Keratinocyte (primary cell): Measurements from ENCODE around the gene ECI1. TPM values are rescaled to one million over a fixed set of nuclear protein-coding genes. Genes with fewer than 3 reads are reported as not detected.

Experiments used
- DNase-seq: peaks from one replicate; pipeline ENCODE4 v3.0.0-alpha.2; 2011; ENCODE audit warnings: low read depth, missing footprints, low spot score
- FAIRE-seq: peaks from 2 replicates; lab custom pipeline; 2011; peaks lifted over from hg19 to GRCh38; lab: Jason Lieb, UNC
- H2AFZ ChIP-seq: 2 replicates; pipeline ENCODE4 v1.6.0; 2012; ENCODE audit warnings: low read length, control low read depth, inconsistent platforms; ENCODE audit not compliant: control insufficient read depth
- H3K27ac ChIP-seq: 2 replicates; pipeline ENCODE4 v1.5.1; 2011; ENCODE audit warnings: low read length; ENCODE audit not compliant: control insufficient read depth, insufficient read depth
- H3K27me3 ChIP-seq: 3 replicates; pipeline ENCODE4 v1.6.0; 2011; ENCODE audit warnings: low read length; ENCODE audit not compliant: control insufficient read depth, insufficient read depth; ENCODE audit errors: extremely low read depth
- H3K36me3 ChIP-seq, 2 experiments: 2 replicates in 1 of 2; 3 replicates in 1 of 2; pipeline ENCODE4 v1.5.1; 2011; ENCODE audit warnings: low read length in 2 of 2, mild to moderate bottlenecking in 1 of 2; ENCODE audit not compliant: control insufficient read depth in 2 of 2, insufficient read depth in 2 of 2; ENCODE audit errors: extremely low read depth in 1 of 2
- H3K4me1 ChIP-seq: 3 replicates; pipeline ENCODE4 v1.5.1; 2011; ENCODE audit warnings: low read length; ENCODE audit not compliant: control insufficient read depth, insufficient read depth; ENCODE audit errors: extremely low read depth
- H3K4me2 ChIP-seq: 3 replicates; pipeline ENCODE4 v1.6.0; 2011; ENCODE audit warnings: low read depth, low read length; ENCODE audit not compliant: control insufficient read depth, insufficient read depth; ENCODE audit errors: extremely low read depth
- H3K4me3 ChIP-seq, 3 experiments: fragments of 200-600 bp in 1 of 3; sonication (generic) in 1 of 3; 2 replicates in 2 of 3; 3 replicates in 1 of 3; pipeline ENCODE4 v1.5.1; 2011 to 2016; ENCODE audit warnings: low read length in 3 of 3, mild to moderate bottlenecking in 3 of 3, control low read depth in 2 of 3, inconsistent platforms in 1 of 3, low read depth in 1 of 3, mixed read lengths in 1 of 3, mixed run types in 1 of 3, moderate library complexity in 1 of 3; ENCODE audit not compliant: control insufficient read depth in 2 of 3, insufficient read depth in 2 of 3; ENCODE audit errors: extremely low read depth in 1 of 3
- H3K79me2 ChIP-seq: 2 replicates; pipeline ENCODE4 v1.6.0; 2012; ENCODE audit warnings: low read length; ENCODE audit not compliant: control insufficient read depth, insufficient read depth
- H3K9ac ChIP-seq: 3 replicates; pipeline ENCODE4 v1.6.0; 2011; ENCODE audit warnings: low read length; ENCODE audit not compliant: control insufficient read depth, insufficient read depth; ENCODE audit errors: extremely low read depth
- H3K9me1 ChIP-seq: 3 replicates; pipeline ENCODE4 v1.6.0; 2011; ENCODE audit warnings: low read length; ENCODE audit not compliant: control insufficient read depth, insufficient read depth; ENCODE audit errors: extremely low read depth
- H3K9me3 ChIP-seq: 2 replicates; pipeline ENCODE4 v1.5.1; 2012; ENCODE audit warnings: low read depth, low read length; ENCODE audit not compliant: control insufficient read depth
- H4K20me1 ChIP-seq: 3 replicates; pipeline ENCODE4 v1.6.0; 2011; ENCODE audit warnings: low read length; ENCODE audit not compliant: control insufficient read depth, insufficient read depth; ENCODE audit errors: extremely low read depth
- EZH2 ChIP-seq: IDR thresholded peaks from one replicate; pipeline ENCODE4 v1.6.1; 2012; ENCODE audit warnings: inconsistent platforms, mild to moderate bottlenecking, low read length, moderate library complexity
- dilution Hi-C: fragments of 300-500 bp; cut with MboI; formaldehyde crosslinking; loops from one replicate; pipeline ENCODE4 v1.7.0; 2020; ENCODE audit warnings: low sequenced_read_pairs; ENCODE audit not compliant: extremely low pct_ligation_motif_present
- polyA plus RNA-seq, 5 experiments: library from polyadenylated mRNA; depleted of rRNA in 3 of 5; stranded (reverse) in 3 of 5; stranded (forward) in 1 of 5; unstranded in 1 of 5; fragments of >200 nt; gene quantifications; 1 replicate in 1 of 5; 2 replicates in 3 of 5; 3 replicates in 1 of 5; pipeline versions ENCODE4 v1.2.1 to v1.2.3, GENCODE V29; 2011 to 2012; ENCODE audit warnings: missing spikeins in 2 of 5, low read depth in 1 of 5, low replicate concordance in 1 of 5
- TF ChIP-seq, protein P1 (sequence below), 3 experiments: IDR thresholded peaks in 1 of 3; conservative IDR thresholded peaks in 1 of 3; optimal IDR thresholded peaks in 1 of 3; 2 replicates in 2 of 3; 3 replicates in 1 of 3; pipeline versions ENCODE3 to v1.5.1; 2011; ENCODE audit warnings: low read length in 3 of 3, mild to moderate bottlenecking in 3 of 3, moderate library complexity in 2 of 3, control low read depth in 1 of 3, inconsistent platforms in 1 of 3; ENCODE audit not compliant: insufficient read depth in 2 of 3; ENCODE audit errors: extremely low read depth in 1 of 3

Gene ECI1
- polyA plus RNA-seq, 1 donor (not counting 4 experiments of a cell fraction or from before 2014, with no cell fraction given): 19.7 TPM

DNA sequence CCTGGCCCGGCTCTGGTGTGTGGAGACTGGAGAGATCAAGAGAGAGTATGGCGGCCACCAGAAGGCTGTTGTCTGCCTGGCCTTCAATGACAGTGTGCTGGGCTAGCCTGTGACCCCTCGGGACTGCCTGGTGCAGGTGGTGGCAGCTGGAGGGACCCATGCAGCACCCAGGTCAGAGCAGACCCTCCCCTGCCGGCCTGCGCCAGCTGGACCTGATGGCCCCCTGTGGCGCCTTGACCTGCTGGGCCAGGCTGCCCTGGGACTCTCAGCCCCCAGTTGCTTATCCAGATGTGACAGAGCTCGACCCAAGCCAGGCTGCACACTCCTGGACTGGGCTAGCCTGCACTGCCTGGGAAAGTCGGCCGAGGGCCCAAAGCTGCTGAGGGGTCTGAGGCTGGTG, 42.6 kb downstream of the ECI1 start:
- no peak for FAIRE-seq
- no peak overlapping the region for H3K9ac ChIP-seq
- peaks cover 12 to 26% of the 10 kb centered on the region in 2 experiments for H3K36me3 ChIP-seq

GRCh38 chr16:2208308-2208707, 43.1 kb downstream of the ECI1 start:
- Histone ChIP-seq H3K4me2 (no peak overlapping the region), H3K27ac (no peak overlapping the region), H3K9me3 (no peaks in the 10 kb centered on the region), H2AFZ (no peak overlapping the region), H3K79me2 (peaks cover 14% of the 10 kb centered on the region), H3K9me1 (no peaks in the 10 kb centered on the region), H3K27me3 (no peaks in the 10 kb centered on the region), H3K4me3 (no peak overlapping the region), H3K4me1 (peaks cover 21% of the 10 kb centered on the region), H3K36me3 (peaks cover 12 to 26% of the 10 kb centered on the region in 2 experiments), H4K20me1 (no peaks in the 10 kb centered on the region), H3K9ac (no peak overlapping the region)
- no peak for FAIRE-seq
- DNase-seq: no peak
- TF ChIP-seq, protein P1, sequence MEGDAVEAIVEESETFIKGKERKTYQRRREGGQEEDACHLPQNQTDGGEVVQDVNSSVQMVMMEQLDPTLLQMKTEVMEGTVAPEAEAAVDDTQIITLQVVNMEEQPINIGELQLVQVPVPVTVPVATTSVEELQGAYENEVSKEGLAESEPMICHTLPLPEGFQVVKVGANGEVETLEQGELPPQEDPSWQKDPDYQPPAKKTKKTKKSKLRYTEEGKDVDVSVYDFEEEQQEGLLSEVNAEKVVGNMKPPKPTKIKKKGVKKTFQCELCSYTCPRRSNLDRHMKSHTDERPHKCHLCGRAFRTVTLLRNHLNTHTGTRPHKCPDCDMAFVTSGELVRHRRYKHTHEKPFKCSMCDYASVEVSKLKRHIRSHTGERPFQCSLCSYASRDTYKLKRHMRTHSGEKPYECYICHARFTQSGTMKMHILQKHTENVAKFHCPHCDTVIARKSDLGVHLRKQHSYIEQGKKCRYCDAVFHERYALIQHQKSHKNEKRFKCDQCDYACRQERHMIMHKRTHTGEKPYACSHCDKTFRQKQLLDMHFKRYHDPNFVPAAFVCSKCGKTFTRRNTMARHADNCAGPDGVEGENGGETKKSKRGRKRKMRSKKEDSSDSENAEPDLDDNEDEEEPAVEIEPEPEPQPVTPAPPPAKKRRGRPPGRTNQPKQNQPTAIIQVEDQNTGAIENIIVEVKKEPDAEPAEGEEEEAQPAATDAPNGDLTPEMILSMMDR (optimal IDR thresholded peaks at IDR 0.05 in 1 of 3, IDR thresholded peaks at IDR 0.05 in 1 of 3, conservative IDR thresholded peaks at IDR 0.05 in 1 of 3; ENCODE audit: extremely low read depth in 1 of 3, insufficient read depth in 2 of 3, low read length in 3 of 3): no peak
- no peak for TF ChIP-seq EZH2
- dilution Hi-C loops: no loop called here

More for the DNA sequence above, 42.6 kb downstream of the ECI1 start:
- Histone ChIP-seq H3K4me2 (no peak overlapping the region), H3K27me3 (no peaks in the 10 kb centered on the region), H3K9me1 (no peaks in the 10 kb centered on the region), H3K79me2 (peaks cover 19% of the 10 kb centered on the region), H3K4me1 (peaks cover 23% of the 10 kb centered on the region), H3K27ac (no peak overlapping the region), H3K9me3 (no peaks in the 10 kb centered on the region), H4K20me1 (no peaks in the 10 kb centered on the region), H3K4me3 (no peak overlapping the region), H2AFZ (no peak overlapping the region)
- dilution Hi-C loops: no loop called here
- DNase-seq: no peak
- TF ChIP-seq, protein P1 (optimal IDR thresholded peaks at IDR 0.05 in 1 of 3, IDR thresholded peaks at IDR 0.05 in 1 of 3, conservative IDR thresholded peaks at IDR 0.05 in 1 of 3; ENCODE audit: extremely low read depth in 1 of 3, insufficient read depth in 2 of 3, low read length in 3 of 3): no peak
